KOPT-K1 (cell line): ENCODE results near the gene TNXB.

Experiments
- H3K27ac ChIP-seq: fragments of 200-600 bp; sonication (generic); 2 replicates; pipeline ENCODE4 v1.5.1; 2016; ENCODE audit warnings: antibody characterized with exemption, mild to moderate bottlenecking, low read depth, low read length; ENCODE audit not compliant: poor library complexity, severe bottlenecking
- H3K36me3 ChIP-seq: fragments of 200-600 bp; sonication (generic); 2 replicates; pipeline ENCODE4 v1.5.1; 2017; ENCODE audit warnings: antibody characterized with exemption, mild to moderate bottlenecking, low read length, moderate library complexity; ENCODE audit not compliant: insufficient read depth
- H3K9me3 ChIP-seq: fragments of 200-600 bp; sonication (generic); 2 replicates; pipeline ENCODE4 v1.5.1; 2017; ENCODE audit warnings: antibody characterized with exemption, low read length, mild to moderate bottlenecking; ENCODE audit not compliant: insufficient read depth, poor library complexity, severe bottlenecking

TNXB gene

DNA sequence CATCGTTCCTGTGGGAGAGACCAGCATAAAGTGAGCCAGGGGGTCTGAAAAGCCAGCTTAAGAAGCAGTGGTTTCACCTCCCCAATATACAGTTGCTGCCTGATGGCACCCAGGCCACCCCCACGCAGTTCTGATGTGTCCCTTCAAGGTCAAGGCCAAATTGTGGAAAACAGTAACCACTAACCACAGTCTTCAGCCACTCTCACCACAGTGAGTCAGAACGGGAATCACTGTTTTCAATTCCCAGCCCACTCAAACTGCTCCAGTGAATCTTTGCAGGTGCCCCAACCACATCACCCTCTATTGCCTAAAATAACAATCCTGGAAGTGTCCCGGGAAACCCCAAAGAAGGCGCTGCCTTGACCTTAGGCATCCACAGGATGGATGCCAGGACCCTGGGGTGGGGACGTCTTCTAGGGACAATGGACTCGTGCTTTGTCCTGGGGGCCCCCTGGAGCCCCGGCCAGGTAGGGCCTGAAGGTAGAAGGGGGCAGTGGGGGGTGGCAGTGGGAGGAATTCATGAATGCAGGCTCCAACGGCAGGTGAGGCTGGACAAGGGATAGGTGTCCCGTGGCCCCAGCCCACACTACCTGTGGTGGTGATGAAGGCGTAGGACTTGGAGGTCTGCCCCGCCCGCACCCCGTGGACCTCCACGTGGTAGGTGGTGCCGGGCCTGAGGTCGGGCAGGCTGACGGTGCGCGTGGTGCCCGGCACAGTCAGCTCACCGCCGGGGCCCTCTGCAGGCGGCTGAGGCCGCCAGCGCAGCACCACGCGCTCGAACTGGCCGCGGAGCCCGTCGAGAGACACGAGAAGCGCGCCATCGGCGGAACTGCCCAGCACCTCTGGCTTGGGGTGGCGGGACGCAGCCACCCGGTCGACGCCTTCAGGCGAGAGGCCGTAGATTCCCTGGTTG is 22.2 kb downstream of the TNXB start:
- H3K9me3 ChIP-seq: no peaks in the 10 kb centered on the region
- H3K27ac ChIP-seq: no peak overlapping the region
- H3K36me3 ChIP-seq: no peaks in the 10 kb centered on the region

DNA sequence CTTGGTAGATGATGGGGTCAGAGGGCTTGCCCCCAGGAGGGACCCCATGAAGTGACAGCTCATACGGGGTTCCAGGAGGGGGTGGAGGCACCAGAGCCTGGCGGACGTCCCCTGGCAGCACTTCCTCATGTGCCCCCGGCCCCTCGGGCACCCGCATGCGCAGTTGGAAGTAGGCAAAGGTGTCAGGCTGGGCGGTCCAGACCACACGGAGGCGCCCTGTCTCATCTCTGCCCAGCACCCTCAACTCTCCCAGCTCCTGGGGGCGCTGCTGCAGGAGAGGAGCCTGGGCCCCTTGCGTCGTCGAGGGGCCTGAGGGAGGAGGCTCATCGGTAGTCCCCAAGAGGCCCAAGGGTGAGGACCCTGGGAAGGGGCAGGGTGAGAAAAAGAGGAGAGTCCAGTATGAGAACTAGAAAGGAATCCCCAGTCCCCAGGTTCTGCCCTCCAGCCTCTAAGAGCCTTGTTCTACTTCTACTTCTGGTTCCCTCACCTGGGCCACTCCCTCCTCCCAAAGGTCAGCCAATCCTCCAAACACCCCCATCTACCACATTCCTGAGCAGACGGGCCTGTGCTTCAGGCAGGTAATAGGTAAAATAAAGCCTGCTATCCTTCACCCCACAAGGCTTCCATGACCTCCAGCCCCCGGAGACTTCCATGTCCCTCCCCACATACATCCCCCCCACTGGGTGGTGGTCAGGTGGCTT is 23.2 kb downstream of the TNXB start:
- Histone ChIP-seq H3K9me3 (no peaks in the 10 kb centered on the region), H3K27ac (no peak overlapping the region), H3K36me3 (no peaks in the 10 kb centered on the region)

DNA sequence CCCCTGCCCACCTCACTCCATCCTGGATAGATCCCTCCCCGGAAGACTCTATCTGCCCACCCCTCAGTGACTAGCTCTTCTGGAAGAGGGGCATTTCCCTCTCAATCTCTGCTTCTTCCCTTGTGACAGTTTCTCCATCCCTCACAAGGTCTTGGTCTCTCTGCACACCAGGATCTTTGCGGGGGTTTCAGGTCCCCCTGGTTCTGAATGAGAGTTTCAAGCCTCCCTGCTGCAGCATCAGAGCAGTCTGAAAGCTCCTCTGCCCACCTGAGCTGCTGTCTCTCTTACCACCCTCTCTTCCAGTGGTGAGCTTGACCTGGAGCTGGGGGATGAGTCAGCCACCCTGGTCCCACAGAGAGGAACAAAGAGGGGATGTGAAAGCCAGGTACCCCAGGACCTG is 24.4 kb downstream of the TNXB start:
- H3K9me3 ChIP-seq: no peaks in the 10 kb centered on the region
- H3K36me3 ChIP-seq: no peaks in the 10 kb centered on the region
- H3K27ac ChIP-seq: no peak overlapping the region

DNA sequence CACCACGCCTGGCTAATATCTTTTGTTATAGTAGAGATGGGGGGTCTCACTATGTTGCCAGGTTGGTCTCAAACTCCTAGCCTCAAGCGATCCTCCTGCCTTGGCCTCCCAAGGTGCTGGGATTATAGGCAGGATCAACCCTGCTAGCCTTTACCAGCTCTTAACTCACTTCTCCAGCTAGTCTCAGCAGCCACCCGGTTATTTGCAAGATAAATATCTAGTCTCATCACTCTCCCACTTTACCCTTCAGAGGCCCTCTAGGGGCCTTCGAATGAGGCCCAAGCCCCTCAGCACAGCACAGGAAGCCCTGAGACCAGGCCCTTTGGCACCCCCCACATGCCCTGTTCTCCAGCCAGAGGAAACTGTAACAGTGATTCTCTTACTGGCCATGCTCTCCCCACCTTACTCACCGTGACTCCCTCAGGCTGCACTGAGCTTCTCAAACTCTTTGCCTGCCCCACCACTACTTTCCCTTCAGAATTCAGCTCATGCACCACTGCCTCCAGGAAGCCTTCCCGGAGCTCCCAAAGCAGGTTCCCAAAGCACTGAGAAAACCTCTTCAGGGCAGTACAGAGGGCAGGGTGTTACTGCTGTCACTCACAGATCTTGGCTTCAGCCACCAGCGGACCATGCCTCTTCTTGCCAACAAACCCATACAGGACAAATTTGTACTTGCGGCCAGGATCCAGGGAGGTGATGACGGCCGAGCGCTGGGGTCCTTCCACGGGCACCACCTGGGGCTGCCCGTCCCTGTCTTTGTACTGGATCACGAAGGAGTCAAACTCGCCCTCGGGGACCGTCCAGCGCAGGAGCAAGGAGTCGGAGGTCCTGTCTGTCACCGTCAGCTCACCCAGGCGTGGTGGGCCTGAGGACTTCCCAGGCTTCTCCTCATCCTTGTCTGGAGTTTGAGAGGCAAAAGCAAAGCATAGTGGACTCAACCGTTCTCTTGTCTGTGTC is 25.0 kb downstream of the TNXB start:
- Histone ChIP-seq H3K36me3 (no peaks in the 10 kb centered on the region), H3K27ac (no peak overlapping the region), H3K9me3 (no peaks in the 10 kb centered on the region)

DNA sequence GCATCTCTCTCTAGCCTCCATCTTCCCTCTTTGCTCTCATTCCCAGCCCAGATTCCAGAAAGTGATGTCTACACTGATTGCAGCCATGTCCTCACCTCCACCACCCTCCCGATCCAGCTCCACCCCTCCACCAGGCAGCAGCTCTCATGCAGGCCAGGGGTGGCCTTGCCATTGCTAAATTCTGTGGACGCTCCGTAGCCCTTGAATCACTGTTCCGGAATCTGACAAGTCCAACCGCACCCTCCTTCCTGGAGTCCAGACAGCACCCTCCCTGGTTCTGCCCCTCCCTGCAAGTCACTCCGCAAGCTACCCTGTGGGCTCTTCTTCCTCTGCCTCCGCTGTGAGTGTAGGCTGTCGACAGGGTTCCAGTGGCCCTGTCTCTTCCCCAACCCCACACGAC is 26.2 kb downstream of the TNXB start:
- H3K9me3 ChIP-seq: no peaks in the 10 kb centered on the region
- no peak overlapping the region for H3K27ac ChIP-seq
- no peaks in the 10 kb centered on the region for H3K36me3 ChIP-seq

DNA sequence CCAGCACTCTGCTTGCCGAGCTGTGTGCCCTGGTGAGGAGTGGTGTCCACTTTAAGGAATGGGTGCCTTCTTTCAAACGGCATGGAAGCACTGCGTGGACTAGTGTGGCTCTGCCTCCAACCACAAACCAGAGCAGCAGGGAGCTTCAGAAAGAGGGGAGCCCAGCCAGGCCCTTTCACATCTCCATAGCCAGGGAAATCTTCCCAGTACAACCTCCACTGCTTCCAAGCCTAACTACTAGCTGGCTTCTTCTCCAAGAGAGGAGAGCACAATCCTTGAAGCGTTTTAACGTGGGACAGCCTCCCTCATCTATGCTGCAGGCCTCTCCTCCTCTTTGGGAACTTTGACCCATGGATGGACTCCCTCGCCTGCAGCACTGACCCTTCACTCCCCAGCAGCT is 26.7 kb downstream of the TNXB start:
- Histone ChIP-seq H3K36me3 (no peaks in the 10 kb centered on the region), H3K27ac (no peak overlapping the region), H3K9me3 (no peaks in the 10 kb centered on the region)

DNA sequence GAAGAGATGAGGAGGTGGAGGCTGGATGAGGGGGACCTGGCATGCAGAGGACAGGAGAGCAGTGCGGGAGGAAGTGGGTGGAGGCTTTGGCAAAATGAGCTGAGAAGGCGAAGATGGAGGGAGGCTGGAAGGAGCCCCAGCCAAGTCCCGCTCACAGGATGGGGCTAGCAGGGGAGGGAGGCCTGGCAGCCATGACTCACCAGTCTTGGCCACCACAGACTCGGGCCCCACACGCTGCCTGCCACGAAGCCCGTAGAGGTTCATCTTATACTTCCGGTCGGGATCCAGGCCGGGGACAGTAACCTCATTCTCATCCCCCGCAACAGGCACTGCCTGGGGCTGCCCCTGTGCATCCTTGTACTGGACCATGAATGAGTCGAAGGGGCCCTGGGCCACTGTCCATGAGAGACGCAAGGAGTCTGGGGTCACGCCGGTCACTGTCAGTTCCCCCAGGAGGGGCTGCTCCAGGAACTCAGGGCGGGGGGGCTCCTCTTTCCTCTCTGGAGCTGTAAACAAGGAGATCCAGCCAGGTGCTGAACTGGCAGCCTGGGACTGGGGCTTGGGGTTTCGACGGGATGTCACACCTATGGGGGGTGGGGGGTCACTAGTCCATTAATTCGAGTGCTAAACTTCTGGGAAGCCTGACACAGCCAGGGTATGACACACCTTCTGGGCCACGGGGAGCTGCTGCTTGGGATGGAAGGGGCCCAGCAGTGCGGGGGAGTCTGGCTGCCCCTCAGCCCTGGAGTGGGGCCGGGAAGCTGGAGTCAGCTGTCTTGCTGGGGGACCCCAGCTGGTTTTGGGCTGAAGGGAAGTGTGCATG is 27.8 kb downstream of the TNXB start:
- H3K9me3 ChIP-seq: no peaks in the 10 kb centered on the region
- no peaks in the 10 kb centered on the region for H3K36me3 ChIP-seq
- H3K27ac ChIP-seq: no peak overlapping the region

DNA sequence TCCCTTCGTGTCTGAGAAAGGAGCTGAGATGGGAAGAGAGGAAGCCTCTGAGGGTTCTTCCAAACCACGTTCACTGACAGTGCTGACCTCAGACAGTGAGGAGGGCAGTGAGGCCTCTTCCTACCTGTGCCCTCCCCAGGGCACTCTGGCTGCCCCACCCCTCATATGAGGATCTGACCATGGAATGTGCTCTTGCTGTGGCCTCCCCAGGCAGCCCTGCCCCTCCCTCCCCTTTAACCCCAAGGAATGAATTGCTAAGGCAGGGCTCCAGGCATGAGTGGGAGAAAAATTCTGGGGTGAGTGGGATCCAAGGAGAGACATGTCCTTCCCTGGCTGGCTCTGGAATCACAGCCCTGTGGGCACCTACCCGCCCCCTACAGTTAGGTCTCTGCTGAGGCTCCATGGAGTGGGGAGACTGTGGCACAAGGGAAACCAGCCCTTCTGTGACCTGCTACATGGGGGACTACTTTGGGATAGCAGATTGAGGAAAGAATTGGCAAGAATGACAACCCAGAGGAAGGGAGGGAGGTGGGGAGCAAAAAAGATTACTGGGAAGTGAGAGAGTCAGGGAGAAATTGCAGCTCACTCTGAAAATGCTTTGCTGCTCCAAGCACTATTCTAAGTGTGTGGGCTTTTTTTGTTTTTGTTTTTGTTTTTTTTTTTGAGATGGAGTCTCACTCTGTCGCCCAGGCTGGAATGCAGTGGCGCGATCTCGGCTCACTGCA is 29.4 kb downstream of the TNXB start:
- no peak overlapping the region for H3K27ac ChIP-seq
- H3K36me3 ChIP-seq: no peaks in the 10 kb centered on the region
- H3K9me3 ChIP-seq: no peaks in the 10 kb centered on the region

DNA sequence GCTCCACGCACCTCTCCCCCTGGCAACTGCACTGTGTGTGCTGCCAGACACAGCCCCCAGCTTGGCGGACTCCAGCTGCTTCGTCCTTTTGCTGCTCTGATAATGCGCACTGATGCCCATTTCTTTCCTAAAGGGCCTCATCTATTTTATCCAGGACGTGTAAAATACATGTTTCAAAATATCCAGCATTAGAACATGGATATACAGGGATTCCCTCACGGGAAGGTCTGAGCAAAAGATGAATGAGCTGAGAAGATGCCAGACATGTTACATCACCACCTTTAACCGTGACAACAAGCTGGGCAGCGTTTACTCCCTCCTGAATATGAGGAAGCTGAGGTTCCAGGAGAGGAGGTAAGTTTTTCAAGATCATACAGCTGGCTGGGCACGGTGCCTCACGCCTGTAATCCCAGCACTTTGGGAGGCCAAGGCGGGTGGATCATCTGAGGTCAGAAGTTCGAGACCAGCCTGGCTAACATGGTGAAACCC is 32.8 kb downstream of the TNXB start:
- H3K9me3 ChIP-seq: no peaks in the 10 kb centered on the region
- H3K36me3 ChIP-seq: no peaks in the 10 kb centered on the region
- no peak overlapping the region for H3K27ac ChIP-seq

DNA sequence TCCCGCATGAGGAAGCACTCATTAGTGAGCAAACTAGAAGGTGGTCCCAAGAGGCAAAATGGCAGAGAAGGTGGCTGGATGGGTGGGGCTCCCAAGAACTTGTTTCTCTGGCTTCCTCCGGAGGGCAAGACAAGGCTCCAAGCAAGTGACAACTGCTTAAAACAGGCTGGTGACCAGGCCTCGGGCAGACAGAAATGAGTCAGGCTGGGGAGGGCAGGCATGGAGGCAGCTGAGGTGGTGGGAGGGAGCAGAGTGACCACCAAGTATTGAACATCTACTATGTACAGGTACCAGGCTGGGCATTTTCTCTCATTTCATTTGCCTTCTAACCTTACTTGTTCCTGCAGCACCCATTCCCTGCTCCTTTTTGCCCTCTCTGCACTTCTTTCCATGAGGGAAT is 33.4 kb downstream of the TNXB start:
- H3K9me3 ChIP-seq: no peaks in the 10 kb centered on the region
- no peaks in the 10 kb centered on the region for H3K36me3 ChIP-seq
- H3K27ac ChIP-seq: no peak overlapping the region

DNA sequence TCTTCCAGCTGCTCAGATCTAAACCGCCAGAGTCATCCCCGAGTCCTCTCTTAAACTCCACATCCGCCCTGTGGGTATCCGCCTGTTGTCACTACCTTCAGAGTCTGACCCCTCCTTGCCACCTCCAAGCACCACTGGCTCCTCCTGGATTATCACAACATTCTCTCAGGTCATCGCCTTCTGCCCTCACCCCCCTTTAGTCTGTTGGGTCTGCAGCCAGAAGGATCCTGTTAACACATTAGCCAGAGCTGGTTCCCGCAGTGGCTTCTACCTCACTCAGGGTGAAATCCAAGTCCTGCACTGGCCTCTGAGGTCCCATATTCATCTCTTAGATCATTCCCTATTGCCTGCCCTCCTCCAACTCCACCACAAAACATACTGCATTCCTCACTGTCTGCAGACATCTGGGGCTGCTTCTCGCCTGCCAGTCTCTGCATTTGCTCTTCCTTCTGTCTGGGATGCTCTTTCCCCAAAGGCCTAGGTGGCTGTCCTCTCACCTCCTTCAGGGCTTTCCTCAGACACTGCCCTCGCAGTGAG is 34.1 kb downstream of the TNXB start:
- H3K9me3 ChIP-seq: no peaks in the 10 kb centered on the region
- H3K36me3 ChIP-seq: no peaks in the 10 kb centered on the region
- H3K27ac ChIP-seq: no peak overlapping the region

DNA sequence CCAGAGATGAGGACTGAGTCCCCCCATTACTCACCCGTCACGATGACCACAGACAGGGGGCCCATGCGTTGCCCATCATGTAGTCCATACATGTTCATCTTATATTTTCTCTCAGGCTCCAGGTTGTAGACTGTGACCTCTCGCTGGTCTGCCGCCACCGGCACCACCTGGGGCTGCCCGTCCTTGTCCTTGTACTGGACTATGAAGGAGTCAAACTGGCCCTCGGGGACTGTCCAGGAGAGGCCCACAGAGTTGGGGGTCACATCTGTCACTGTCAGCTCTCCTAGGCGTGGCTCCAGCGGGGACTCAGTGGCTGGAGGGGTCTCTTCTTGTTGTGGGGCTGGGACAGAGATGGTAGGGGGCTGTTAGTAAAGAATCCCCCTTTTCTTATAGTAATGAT is 35.5 kb downstream of the TNXB start:
- Histone ChIP-seq H3K36me3 (no peaks in the 10 kb centered on the region), H3K9me3 (no peaks in the 10 kb centered on the region), H3K27ac (no peak overlapping the region)

DNA sequence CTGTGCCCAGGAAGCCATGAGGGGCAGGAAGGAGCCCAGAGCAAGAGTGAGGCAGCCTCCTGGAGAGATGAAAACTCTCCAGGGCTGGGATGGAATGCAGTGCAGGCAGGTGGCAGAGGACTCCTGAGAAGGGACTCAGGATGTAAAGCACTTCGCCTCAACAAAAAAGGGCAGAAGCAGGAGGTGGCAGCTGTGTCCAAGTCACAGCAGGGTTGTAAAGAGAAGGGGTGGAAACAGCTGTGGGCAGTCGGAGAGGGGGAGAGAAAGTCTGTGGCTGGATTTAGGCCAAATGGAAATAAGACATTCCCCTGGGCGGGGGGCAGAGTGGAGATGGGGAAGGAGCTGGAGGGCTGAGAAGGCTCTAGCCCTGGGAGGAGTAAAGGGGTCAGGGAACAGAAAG is 36.0 kb downstream of the TNXB start:
- no peaks in the 10 kb centered on the region for H3K9me3 ChIP-seq
- no peaks in the 10 kb centered on the region for H3K36me3 ChIP-seq
- no peak overlapping the region for H3K27ac ChIP-seq
